Activated CD8-positive, alpha-beta memory T cell treated with anti-CD3 and anti-CD28 coated beads for 1 hour (primary cell): ENCODE measurements around the gene CAST.

Experiments used
- DNase-seq, 2 donors: peaks; one replicate each; pipeline ENCODE4 v3.0.0-alpha.2; 2020; ENCODE audit warnings: low read depth in 1 of 2; ENCODE audit errors: extremely low read depth in 1 of 2

The CAST gene

GRCh38 chr5:96669909-96670308 is 7.7 kb downstream of the CAST start:
- no peak for DNase-seq

- no peak for DNase-seq
Observed at GRCh38 chr5:96671441-96671840, 9.3 kb downstream of the CAST start.

GRCh38 chr5:96673127-96673526 is 11.0 kb downstream of the CAST start:
- DNase-seq = no peak

GRCh38 chr5:96675882-96676281 is 13.7 kb downstream of the CAST start:
- no peak for DNase-seq

- no peak for DNase-seq
Observed at GRCh38 chr5:96677496-96677895, 15.3 kb downstream of the CAST start.

- no peak for DNase-seq
Observed at GRCh38 chr5:96679293-96679692, 17.1 kb downstream of the CAST start.

- no peak for DNase-seq
Observed at GRCh38 chr5:96680759-96681470, 18.7 kb downstream of the CAST start.

- no peak for DNase-seq
Observed at GRCh38 chr5:96683392-96683791, 21.2 kb downstream of the CAST start.

- DNase-seq = no peak
Observed at GRCh38 chr5:96683810-96684209, 21.6 kb downstream of the CAST start.

- no peak for DNase-seq
Observed at GRCh38 chr5:96687080-96687479, 24.9 kb downstream of the CAST start.

- no peak for DNase-seq
Observed at GRCh38 chr5:96687812-96688453, 25.8 kb downstream of the CAST start.

GRCh38 chr5:96690861-96691260 is 28.7 kb downstream of the CAST start:
- no peak for DNase-seq

- DNase-seq = no peak
Observed at GRCh38 chr5:96691503-96692303, 29.5 kb downstream of the CAST start.

GRCh38 chr5:96692441-96692840 is 30.3 kb downstream of the CAST start:
- no peak for DNase-seq

- DNase-seq = no peak
Observed at GRCh38 chr5:96699186-96699820, 37.1 kb downstream of the CAST start.

- peak; percentile 52 to 59 for DNase-seq
Observed at GRCh38 chr5:96702503-96703383, 40.6 kb downstream of the CAST start.

- DNase-seq = no peak
Observed at GRCh38 chr5:96703384-96703920, 41.3 kb downstream of the CAST start.

GRCh38 chr5:96703995-96704394 is 41.8 kb downstream of the CAST start:
- DNase-seq = no peak

- no peak for DNase-seq
Observed at GRCh38 chr5:96706433-96707111, 44.4 kb downstream of the CAST start.

- DNase-seq = no peak
Observed at GRCh38 chr5:96708600-96708999, 46.4 kb downstream of the CAST start.
